22Rv1 (cell line): ENCODE results near the gene BCAN.

Source experiments
- H3K27ac ChIP-seq: fragments of 450-650 bp; 2 replicates; pipeline ENCODE4 v1.5.1; 2017
- ZFX ChIP-seq: fragments of 450-650 bp; IDR thresholded peaks from 2 replicates; pipeline ENCODE4 v1.6.1; 2017; ENCODE audit warnings: antibody characterized with exemption, borderline replicate concordance
- TF ChIP-seq, protein P1 (sequence below): fragments of 450-650 bp; IDR thresholded peaks from 2 replicates; pipeline ENCODE4 v1.5.1; 2017; ENCODE audit warnings: mild to moderate bottlenecking

Gene BCAN

DNA sequence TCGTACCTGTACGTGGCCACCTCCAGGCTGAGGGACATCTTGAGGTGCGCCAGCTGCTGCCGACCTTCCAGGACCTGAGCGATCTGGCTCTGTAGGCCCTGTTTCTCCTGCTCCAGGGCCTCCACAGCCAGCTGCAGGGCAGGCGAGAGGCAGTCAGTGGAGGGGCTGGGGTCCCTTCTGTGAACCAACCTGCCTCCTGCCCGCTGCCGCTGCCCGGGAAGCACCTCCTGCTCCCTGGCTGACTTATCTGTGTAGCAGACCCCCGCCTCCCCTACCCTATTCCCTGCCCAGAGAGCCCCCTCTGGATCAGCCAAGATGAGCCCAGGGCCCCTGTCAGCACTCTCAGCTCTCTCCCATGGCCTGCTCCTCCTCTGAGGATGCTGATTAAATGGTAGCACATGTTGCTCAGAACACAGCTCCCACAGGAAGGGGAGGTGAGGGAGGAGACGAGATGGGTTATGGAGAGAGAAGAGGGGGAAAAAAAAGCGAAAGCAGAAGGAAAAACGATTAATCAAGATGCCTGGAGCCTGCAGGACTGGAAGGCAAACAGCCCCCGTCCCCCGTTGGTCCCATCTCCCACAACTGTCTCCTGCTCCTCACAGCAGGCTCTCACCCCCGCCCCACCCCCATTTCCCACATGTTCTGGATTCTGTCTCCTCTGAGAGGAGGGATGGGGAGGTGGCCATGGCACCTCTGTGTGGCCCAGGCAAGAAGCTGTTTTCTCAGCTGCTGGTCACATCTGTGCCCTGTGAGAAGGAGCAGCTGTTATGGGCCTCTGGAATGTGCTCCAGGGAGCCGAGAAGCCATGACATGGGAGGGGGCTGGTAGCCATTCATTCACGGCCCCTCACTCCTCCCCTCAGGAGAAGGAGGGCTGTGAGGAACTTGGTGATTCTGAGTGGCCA is 33.5 kb downstream of the BCAN start:
- H3K27ac ChIP-seq = no peak overlapping the region
- TF ChIP-seq, protein P1, sequence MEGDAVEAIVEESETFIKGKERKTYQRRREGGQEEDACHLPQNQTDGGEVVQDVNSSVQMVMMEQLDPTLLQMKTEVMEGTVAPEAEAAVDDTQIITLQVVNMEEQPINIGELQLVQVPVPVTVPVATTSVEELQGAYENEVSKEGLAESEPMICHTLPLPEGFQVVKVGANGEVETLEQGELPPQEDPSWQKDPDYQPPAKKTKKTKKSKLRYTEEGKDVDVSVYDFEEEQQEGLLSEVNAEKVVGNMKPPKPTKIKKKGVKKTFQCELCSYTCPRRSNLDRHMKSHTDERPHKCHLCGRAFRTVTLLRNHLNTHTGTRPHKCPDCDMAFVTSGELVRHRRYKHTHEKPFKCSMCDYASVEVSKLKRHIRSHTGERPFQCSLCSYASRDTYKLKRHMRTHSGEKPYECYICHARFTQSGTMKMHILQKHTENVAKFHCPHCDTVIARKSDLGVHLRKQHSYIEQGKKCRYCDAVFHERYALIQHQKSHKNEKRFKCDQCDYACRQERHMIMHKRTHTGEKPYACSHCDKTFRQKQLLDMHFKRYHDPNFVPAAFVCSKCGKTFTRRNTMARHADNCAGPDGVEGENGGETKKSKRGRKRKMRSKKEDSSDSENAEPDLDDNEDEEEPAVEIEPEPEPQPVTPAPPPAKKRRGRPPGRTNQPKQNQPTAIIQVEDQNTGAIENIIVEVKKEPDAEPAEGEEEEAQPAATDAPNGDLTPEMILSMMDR = no peak
- TF ChIP-seq ZFX = no peak

DNA sequence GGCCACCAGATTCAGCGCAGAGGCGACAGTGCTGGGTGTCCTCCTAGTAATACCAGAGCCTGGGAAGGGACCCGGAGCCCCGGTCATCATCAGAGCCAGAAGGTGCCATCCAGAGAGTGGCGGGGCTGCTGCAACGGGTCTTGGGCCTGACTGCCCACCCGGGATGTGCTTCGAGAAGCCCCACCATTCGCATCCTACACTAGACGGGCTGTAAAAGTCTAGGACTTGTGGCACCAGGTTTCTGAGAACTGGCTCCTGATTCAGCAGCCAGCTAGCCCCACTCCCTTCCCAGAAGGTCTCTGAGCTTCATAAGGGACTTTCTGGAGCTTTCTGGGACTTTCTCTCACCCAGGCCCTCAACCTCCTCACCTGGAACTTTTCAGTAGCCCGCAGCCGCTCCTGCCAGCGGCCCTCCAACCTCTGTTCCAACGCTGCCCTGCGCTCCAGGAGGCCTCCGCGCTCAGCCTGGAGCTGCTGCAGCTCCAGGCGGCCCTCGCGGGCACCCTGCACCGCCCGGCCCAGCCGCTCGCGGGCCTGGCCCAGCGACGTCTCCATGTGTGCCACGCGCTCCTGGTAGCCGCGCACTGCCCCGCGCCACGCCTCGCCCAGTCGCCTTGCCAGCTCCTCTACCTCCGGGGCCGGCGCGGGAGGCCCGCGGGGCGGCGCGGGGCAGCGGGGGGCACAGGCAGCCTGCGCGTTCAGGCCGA is 34.4 kb downstream of the BCAN start:
- peak overlapping the region; percentile 58; the same call in 1 of the 2 replicates for H3K27ac ChIP-seq
- TF ChIP-seq, protein P1 = no peak
- TF ChIP-seq ZFX = no peak

DNA sequence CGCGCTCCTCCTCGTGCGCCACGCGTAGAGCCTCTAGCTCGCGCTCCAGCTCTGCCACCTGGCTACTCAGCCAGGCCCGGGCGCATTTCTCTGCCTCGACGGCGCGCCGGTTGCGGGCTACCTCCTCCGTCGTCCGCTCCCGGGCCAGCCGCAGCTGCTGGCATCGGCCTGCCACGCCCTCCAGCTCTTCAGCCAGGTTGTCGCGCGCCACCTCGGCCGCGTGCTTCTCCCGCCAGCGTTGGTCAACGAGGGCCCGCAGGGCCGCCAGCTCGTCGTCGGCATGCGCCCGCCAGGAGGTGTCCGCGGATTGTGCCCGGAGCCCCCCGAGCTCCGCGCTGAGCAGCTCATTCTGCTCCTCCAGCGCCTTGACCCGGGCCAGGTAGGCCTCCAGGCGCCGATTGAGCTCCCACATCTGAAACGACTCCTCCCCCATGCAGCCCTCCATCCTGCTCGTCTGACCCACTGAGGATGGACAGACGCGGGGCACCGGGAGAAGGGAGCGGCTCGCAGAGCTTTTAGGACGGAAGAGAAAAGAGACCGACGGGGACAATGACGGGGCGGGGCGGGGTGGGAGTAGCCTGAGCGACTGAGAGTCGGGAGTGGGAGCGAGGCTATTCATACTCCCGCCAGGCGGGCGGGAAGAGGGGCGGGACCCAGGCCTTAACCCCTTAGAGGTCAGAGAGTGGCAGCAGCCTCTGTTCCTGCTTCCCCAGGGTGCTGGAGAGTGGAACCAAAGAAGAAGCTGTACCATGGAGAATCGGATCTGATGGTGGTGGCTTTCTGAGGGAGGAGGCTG is 35.1 kb downstream of the BCAN start, which contains the start of gene NES:
NES (minus strand) TSS at position 588 of the 796 bp plus-strand sequence; CDS start at position 445, 143 bp downstream.
- TF ChIP-seq, protein P1 = no peak
- no peak for TF ChIP-seq ZFX

DNA sequence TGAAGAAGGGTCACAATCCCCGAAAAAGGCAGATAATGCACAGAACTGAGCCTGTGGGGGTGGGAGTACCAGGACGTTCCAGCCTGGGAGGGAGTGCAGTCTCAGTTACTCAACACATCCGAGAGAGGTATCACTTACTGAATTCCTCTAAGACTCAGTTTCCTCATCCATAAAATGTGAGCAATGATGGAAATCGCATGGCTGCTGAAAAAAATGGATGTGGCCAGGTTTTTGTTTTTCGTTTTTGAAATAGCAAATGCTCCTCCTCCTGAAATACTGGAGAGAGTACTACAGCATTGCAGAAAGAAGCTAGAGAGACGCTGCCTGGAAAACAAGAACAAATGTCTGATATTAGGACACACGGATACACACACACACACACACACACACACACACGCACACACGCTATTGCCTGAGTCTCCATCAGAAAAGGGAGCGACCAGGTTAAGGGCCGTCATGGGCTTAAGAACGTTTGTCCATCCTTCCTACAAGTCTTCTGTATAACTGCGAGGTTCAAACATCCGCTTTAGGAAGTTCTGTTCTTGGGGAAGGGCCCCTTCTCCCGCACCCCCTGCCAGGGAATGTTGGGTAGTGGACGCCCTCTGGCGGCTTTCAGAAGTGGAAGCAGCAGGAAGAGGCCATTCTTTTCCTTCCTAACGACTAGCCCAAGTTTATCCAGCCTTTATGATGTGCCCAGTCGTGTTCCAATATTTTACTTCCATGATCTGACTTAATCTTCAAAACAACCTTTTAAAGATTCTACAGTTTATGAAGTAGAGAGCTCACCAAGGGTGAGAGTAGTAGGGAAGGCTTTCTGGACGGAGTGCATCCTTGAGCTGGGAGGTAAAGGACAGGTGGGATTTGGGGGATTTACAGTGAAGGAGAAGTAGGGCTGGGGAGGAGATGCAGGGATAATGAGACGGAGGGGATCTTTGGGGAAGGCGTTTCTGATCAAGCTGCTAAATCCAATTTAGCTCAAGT is 36.0 kb downstream of the BCAN start:
- peak overlapping the region; percentile 58 for H3K27ac ChIP-seq
- no peak for TF ChIP-seq ZFX
- TF ChIP-seq, protein P1 = peak; percentile 99

More for the DNA sequence above, 35.1 kb downstream of the BCAN start, which contains the start of gene NES:
- peak within 1 kb of the TSS; percentile 58 for H3K27ac ChIP-seq

DNA sequence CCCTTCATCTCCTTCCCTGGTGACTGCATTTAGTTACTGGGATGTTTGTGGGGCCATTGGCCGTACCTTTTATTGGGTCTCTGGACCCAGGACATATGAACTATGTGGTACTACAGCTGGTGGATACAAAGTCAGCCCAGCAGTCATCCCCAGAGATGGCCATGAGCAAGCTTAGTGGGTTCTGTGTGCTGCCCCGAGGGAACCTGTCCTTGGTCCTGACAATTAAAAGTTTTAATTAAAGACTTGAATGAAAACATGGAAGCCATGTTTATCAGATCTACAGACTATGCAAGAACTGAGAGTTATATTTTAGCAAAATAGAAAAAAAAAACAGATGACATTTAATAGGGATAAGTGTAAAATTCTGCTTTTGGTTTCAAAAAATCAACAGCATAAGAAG is 38.1 kb downstream of the BCAN start:
- no peak overlapping the region for H3K27ac ChIP-seq
- TF ChIP-seq, protein P1 = no peak
- TF ChIP-seq ZFX = no peak
